CD14-positive monocyte (primary cell): ENCODE results near the gene TSPAN13. TPM values are rescaled to one million over a fixed set of nuclear protein-coding genes. Genes with fewer than 3 reads are reported as not detected.

ENCODE experiments used
- DNase-seq, 3 donors: peaks; one replicate each; pipeline ENCODE4 v3.0.0-alpha.2; 2011 to 2022
- H2AFZ ChIP-seq: 2 replicates; pipeline ENCODE4 v1.6.0; 2012; ENCODE audit warnings: mild to moderate bottlenecking, low read depth, low read length, inconsistent platforms; ENCODE audit not compliant: insufficient read depth, poor library complexity, severe bottlenecking
- H3K27ac ChIP-seq, 2 donors: 1 replicate in 1 of 2; 2 replicates in 1 of 2; pipeline ENCODE4 v1.5.1; 2012 to 2013; ENCODE audit warnings: low read length in 2 of 2, control low read depth in 1 of 2, inconsistent platforms in 1 of 2, low read depth in 1 of 2, mild to moderate bottlenecking in 1 of 2
- H3K27me3 ChIP-seq, 2 donors: one replicate each; pipeline versions ENCODE4 v1.6.0 to v1.6.1; 2011 to 2013; ENCODE audit warnings: low read length in 2 of 2; ENCODE audit not compliant: control insufficient read depth in 2 of 2, insufficient read depth in 2 of 2
- H3K36me3 ChIP-seq, 2 donors: replicated peaks in 1 of 2; 1 replicate in 1 of 2; 2 replicates in 1 of 2; pipeline versions ENCODE4 v1.5.1 to v1.6.1; 2012 to 2013; ENCODE audit warnings: low read length in 2 of 2, control low read depth in 1 of 2, inconsistent platforms in 1 of 2, mild to moderate bottlenecking in 1 of 2; ENCODE audit not compliant: insufficient read depth in 2 of 2, control insufficient read depth in 1 of 2
- H3K4me1 ChIP-seq, 2 donors: 1 replicate in 1 of 2; 2 replicates in 1 of 2; pipeline versions ENCODE4 v1.5.1 to v1.6.1; 2012 to 2013; ENCODE audit warnings: low read length in 2 of 2, control low read depth in 1 of 2, inconsistent platforms in 1 of 2, mild to moderate bottlenecking in 1 of 2, moderate library complexity in 1 of 2; ENCODE audit not compliant: insufficient read depth in 2 of 2, control insufficient read depth in 1 of 2
- H3K4me2 ChIP-seq: replicated peaks from 2 replicates; pipeline ENCODE3; 2012; ENCODE audit warnings: low read length, moderate library complexity, mild to moderate bottlenecking; ENCODE audit not compliant: poor library complexity, severe bottlenecking; ENCODE audit errors: extremely low read depth
- H3K4me3 ChIP-seq, 3 experiments: fragments of 200-600 bp in 1 of 3; sonication (generic) in 1 of 3; replicated peaks in 1 of 3; 1 replicate in 2 of 3; 2 replicates in 1 of 3; pipeline ENCODE4 v1.5.1; 2011 to 2013; ENCODE audit warnings: low read length in 3 of 3, mild to moderate bottlenecking in 3 of 3, control low read depth in 2 of 3, low read depth in 2 of 3, inconsistent platforms in 1 of 3, moderate library complexity in 1 of 3
- H3K79me2 ChIP-seq: 2 replicates; pipeline ENCODE4 v1.6.0; 2012; ENCODE audit warnings: mild to moderate bottlenecking, control low read depth, inconsistent platforms, low read length, moderate library complexity; ENCODE audit not compliant: insufficient read depth
- H3K9ac ChIP-seq: 2 replicates; pipeline ENCODE4 v1.6.0; 2017; ENCODE audit warnings: low read length, mild to moderate bottlenecking; ENCODE audit not compliant: insufficient read depth, poor library complexity, severe bottlenecking
- H3K9me3 ChIP-seq, 2 donors: replicated peaks in 1 of 2; 1 replicate in 1 of 2; 2 replicates in 1 of 2; pipeline versions ENCODE4 v1.5.1 to v1.6.1; 2012 to 2013; ENCODE audit warnings: low read length in 2 of 2, control low read depth in 1 of 2; ENCODE audit not compliant: control insufficient read depth in 1 of 2, insufficient read depth in 1 of 2
- H4K20me1 ChIP-seq: 2 replicates; pipeline ENCODE4 v1.6.0; 2012; ENCODE audit warnings: mild to moderate bottlenecking, low read length, control low read depth, moderate library complexity; ENCODE audit not compliant: insufficient read depth
- H3K27ac Mint-ChIP-seq, 7 donors: one replicate each; pipeline ENCODE4 v1.8.0; 2020; ENCODE audit warnings: mild to moderate bottlenecking in 7 of 7, mixed read lengths in 7 of 7, moderate library complexity in 6 of 7, inconsistent platforms in 2 of 7
- H3K27me3 Mint-ChIP-seq, 3 donors: one replicate each; pipeline ENCODE4 v1.8.0; 2021 to 2022; ENCODE audit warnings: low read depth in 3 of 3, mild to moderate bottlenecking in 3 of 3, mixed read lengths in 3 of 3, moderate library complexity in 3 of 3, inconsistent platforms in 1 of 3
- H3K36me3 Mint-ChIP-seq, 2 donors: one replicate each; pipeline ENCODE4 v1.8.0; 2020; ENCODE audit warnings: mixed read lengths in 2 of 2, inconsistent platforms in 1 of 2, mild to moderate bottlenecking in 1 of 2
- H3K4me1 Mint-ChIP-seq: one replicate; pipeline ENCODE4 v1.8.0; 2020; ENCODE audit warnings: mild to moderate bottlenecking, mixed read lengths
- H3K4me3 Mint-ChIP-seq, 2 donors: one replicate each; pipeline ENCODE4 v1.8.0; 2020; ENCODE audit warnings: mild to moderate bottlenecking in 2 of 2, mixed read lengths in 2 of 2, moderate library complexity in 1 of 2
- H3K9me3 Mint-ChIP-seq, 7 donors: one replicate each; pipeline ENCODE4 v1.8.0; 2020 to 2022; ENCODE audit warnings: mixed read lengths in 7 of 7, mild to moderate bottlenecking in 6 of 7, moderate library complexity in 6 of 7, inconsistent platforms in 2 of 7
- CTCF ChIP-seq: fragments of 200-600 bp; IDR thresholded peaks from one replicate; pipeline ENCODE4 v1.8.0; 2022; ENCODE audit warnings: antibody characterized with exemption, mild to moderate bottlenecking
- WGBS: methylation state at CpG from one replicate; pipeline ENCODE4 v1.1.5; 2013; ENCODE audit warnings: missing lambda C conversion rate; ENCODE audit not compliant: insufficient coverage; 5-methylcytosine and 5-hydroxymethylcytosine counted together
- intact Hi-C, 2 donors: fragments of 100-400 bp; cut with micrococcal nuclease; formaldehyde crosslinking; loops; one replicate each; pipeline versions ENCODE4 v1.15.0 to v1.15.1; 2023
- polyA plus RNA-seq, 3 donors: library from polyadenylated mRNA; depleted of rRNA in 1 of 3; unstranded in 2 of 3; stranded (reverse) in 1 of 3; fragments of 300-500 nt in 2 of 3; fragments of >200 nt in 1 of 3; fragmentation: Illumina TruSeq in 2 of 3; gene quantifications; 1 replicate in 2 of 3; 2 replicates in 1 of 3; pipeline ENCODE4 v1.2.3, GENCODE V29; 2012 to 2021

TSPAN13 gene
- polyA plus RNA-seq, 3 donors = 0.09 to 0.17 (median 0.16) TPM

GRCh38 chr7:16715928-16716327 lies 37.6 kb upstream of the TSPAN13 start:
- Histone ChIP-seq H2AFZ (no peak overlapping the region), H4K20me1 (no peaks in the 10 kb centered on the region), H3K9ac (no peak overlapping the region), H3K27me3 (no peaks in the 10 kb centered on the region), H3K4me1 (no peaks in the 10 kb centered on the region), H3K4me2 (no peak overlapping the region), H3K9me3 (no peaks in the 10 kb centered on the region), H3K36me3 (peaks cover 0 to 6% of the 10 kb centered on the region in 2 donors), H3K79me2 (no peaks in the 10 kb centered on the region), H3K27ac (no peak overlapping the region), H3K4me3 (no peak overlapping the region)
- no peak for DNase-seq
- Mint-ChIP-seq H3K9me3 (peaks cover 0 to 3% (median 0%) of the 10 kb centered on the region in 7 donors), H3K4me3 (no peak overlapping the region), H3K27me3 (peaks cover 0 to 2% (median 0%) of the 10 kb centered on the region in 3 donors), H3K36me3 (peaks cover 6 to 10% of the 10 kb centered on the region in 2 donors), H3K27ac (no peak overlapping the region), H3K4me1 (no peaks in the 10 kb centered on the region)
- intact Hi-C loops = no loop called here
- no peak for TF ChIP-seq CTCF

- WGBS = no CpG with 5 or more reads among the region's 3 CpGs
Measured at GRCh38 chr7:16718111-16718656, 35.4 kb upstream of the TSPAN13 start.

More at GRCh38 chr7:16718111-16718656, 35.4 kb upstream of the TSPAN13 start:
- no peak for TF ChIP-seq CTCF
- peaks cover 0 to 2% (median 0%) of the 10 kb centered on the region in 3 donors for H3K27me3 Mint-ChIP-seq
- no peak overlapping the region for H3K4me3 ChIP-seq
- no peak overlapping the region for H3K4me2 ChIP-seq
- no peaks in the 10 kb centered on the region for H3K36me3 Mint-ChIP-seq
- intact Hi-C loops = no loop called here
- no peak overlapping the region for H3K27ac ChIP-seq
- peaks cover 0 to 1% of the 10 kb centered on the region in 2 donors for H3K36me3 ChIP-seq
- H3K79me2 ChIP-seq = no peaks in the 10 kb centered on the region
- H4K20me1 ChIP-seq = no peaks in the 10 kb centered on the region
- H3K4me1 ChIP-seq = no peaks in the 10 kb centered on the region
- no peaks in the 10 kb centered on the region for H3K4me1 Mint-ChIP-seq
- DNase-seq = no peak
- H3K9me3 ChIP-seq = no peaks in the 10 kb centered on the region
- H3K4me3 Mint-ChIP-seq = no peak overlapping the region
- H3K27ac Mint-ChIP-seq = no peak overlapping the region
- no peak overlapping the region for H2AFZ ChIP-seq
- no peak overlapping the region for H3K9ac ChIP-seq
- H3K27me3 ChIP-seq = no peaks in the 10 kb centered on the region
- H3K9me3 Mint-ChIP-seq = peaks cover 0 to 2% (median 0%) of the 10 kb centered on the region in 7 donors
